AG04449 (cell line): ENCODE measurements around the gene OR7C1.
"Not testable (repeated sequence)": the region's sequence is repeated elsewhere in the genome, so short reads cannot be mapped to it uniquely, and the experiment has no call there.

Source experiments
- CTCF ChIA-PET: fragments of 350-600 bp; formaldehyde crosslinking; extraction: SDS; loops from one replicate; lab custom pipeline; 2021; ENCODE audit warnings: antibody characterized with exemption; lab: Yijun Ruan, JAX
- POLR2A ChIA-PET: fragments of 400-600, 350-600 bp; formaldehyde crosslinking; extraction: SDS; loops from one replicate; lab custom pipeline; 2020; ENCODE audit warnings: antibody characterized with exemption, inconsistent platforms; lab: Yijun Ruan, JAX
- DNase-seq: peaks from one replicate; pipeline ENCODE4 v3.0.0-alpha.2; 2010; ENCODE audit warnings: low read depth, low spot score
- H3K4me3 ChIP-seq: 2 replicates; pipeline ENCODE4 v1.5.1; 2011; ENCODE audit warnings: low read depth, mild to moderate bottlenecking, control low read depth, low read length
- TF ChIP-seq, protein P1 (sequence below): IDR thresholded peaks from one replicate; pipeline ENCODE4 v1.5.1; 2011; ENCODE audit warnings: mild to moderate bottlenecking, moderate library complexity, low read length, control low read depth, inconsistent platforms; ENCODE audit not compliant: insufficient read depth; ENCODE audit errors: missing control alignments

OR7C1 gene

DNA sequence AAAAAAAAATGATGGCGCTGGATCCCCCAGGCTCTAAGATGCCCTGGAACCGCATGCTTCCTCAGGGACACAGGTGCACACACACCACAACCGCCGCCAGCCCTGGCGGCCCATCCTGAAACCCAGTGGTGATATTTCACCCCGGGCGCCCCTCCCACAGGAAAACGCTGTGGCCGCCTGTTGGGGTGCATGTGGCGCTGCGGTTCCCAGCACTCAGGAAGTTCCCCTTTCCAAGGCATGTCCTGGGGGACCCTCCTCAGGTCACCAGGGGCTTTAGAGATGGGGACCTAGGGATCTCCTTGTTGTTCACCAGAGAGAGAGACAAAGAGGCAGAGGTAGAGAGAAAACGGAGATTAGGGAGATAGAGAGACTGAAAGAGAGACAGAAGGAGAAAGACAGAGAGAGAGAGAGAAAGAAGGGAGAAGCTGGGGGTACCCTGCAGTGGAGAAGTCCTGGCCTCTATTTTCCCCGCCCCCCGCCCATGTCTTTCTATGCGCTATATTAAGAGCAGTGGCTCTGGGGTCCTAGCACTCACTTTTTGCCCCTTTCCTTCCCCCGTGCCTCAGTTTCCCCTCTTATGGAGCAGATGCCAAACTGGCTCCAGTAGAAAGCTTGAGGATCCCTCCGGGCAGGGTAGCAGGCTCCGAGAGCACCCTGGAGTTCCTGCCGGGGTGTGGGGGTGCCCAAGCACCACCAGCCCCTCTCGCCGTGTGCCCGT, 59.0 kb downstream of the OR7C1 start:
- POLR2A ChIA-PET = no interaction called here
- CTCF ChIA-PET = no interaction called here
- H3K4me3 ChIP-seq = no peak overlapping the region
- TF ChIP-seq, protein P1, sequence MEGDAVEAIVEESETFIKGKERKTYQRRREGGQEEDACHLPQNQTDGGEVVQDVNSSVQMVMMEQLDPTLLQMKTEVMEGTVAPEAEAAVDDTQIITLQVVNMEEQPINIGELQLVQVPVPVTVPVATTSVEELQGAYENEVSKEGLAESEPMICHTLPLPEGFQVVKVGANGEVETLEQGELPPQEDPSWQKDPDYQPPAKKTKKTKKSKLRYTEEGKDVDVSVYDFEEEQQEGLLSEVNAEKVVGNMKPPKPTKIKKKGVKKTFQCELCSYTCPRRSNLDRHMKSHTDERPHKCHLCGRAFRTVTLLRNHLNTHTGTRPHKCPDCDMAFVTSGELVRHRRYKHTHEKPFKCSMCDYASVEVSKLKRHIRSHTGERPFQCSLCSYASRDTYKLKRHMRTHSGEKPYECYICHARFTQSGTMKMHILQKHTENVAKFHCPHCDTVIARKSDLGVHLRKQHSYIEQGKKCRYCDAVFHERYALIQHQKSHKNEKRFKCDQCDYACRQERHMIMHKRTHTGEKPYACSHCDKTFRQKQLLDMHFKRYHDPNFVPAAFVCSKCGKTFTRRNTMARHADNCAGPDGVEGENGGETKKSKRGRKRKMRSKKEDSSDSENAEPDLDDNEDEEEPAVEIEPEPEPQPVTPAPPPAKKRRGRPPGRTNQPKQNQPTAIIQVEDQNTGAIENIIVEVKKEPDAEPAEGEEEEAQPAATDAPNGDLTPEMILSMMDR = no peak
- no peak for DNase-seq

GRCh38 chr19:14775326-14775725, 59.7 kb downstream of the OR7C1 start:
- DNase-seq, POLR2A ChIA-PET, CTCF ChIA-PET, H3K4me3 ChIP-seq: not testable (repeated sequence)

DNA sequence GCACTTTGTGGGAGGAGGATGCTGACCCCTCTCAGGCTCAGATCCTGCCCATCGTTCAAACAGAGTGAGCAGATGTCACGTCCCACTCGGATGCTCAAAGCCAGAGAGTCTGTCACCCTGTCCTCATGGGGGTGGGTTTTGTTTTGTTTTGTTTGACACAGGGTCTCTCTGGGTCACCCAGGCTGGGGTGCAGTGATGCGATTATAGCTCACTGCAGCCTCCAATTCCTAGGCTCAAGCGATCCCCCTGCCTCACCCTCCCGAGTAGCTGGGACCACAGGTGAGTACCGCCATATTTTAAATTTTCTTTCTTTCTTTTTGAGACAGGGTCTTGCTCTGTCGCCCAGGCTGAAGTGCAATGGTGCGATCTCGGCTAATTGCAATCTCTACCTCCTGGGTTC, 60.6 kb downstream of the OR7C1 start:
- no peak overlapping the region for H3K4me3 ChIP-seq
- ChIA-PET CTCF (no interaction called here), POLR2A (no interaction called here)
- DNase-seq = no peak
- TF ChIP-seq, protein P1 = no peak

DNA sequence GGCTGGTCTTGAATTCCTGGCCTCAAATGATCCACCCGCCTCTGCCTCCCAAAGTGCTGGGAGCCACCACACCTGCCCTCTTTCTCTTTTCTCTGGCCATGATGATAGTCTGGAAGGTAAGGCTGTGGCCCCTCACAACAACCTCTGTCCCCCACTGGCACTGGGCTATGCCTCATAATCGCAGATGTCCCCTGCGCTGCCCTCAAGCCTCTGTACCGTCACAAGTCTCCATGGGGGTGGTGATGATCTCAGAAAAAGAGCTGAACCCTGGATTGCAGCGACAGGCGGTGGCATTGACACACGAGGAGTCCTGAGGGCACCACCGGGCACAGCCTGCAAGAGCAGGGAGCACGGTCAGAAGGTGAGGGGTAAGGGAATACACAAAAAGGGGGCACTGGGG, 61.3 kb downstream of the OR7C1 start:
- POLR2A ChIA-PET, DNase-seq, CTCF ChIA-PET, H3K4me3 ChIP-seq: not testable (repeated sequence)

GRCh38 chr19:14772995-14773394, 62.0 kb downstream of the OR7C1 start:
- no peak for DNase-seq
- ChIA-PET POLR2A (no interaction called here), CTCF (no interaction called here)
- no peak overlapping the region for H3K4me3 ChIP-seq
- TF ChIP-seq, protein P1 = no peak

DNA sequence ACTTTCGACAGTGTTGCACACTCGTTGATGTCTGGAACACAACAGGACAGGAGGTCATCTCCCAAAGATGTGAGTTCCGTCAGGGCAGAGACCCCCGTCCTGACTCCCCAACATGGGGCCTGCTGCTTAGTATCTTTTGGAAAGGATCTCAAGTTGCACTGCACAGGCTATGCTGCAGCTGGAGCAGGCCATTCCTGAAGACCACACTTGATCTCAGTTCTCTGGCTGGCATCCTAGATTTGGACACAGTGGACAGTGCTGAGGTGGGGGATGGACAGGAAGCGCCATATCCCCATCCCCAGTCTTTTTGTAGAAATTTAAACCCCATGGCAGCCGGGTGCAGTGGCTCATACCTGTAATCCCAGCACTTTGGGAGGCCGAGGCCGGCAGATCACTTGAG, 62.5 kb downstream of the OR7C1 start:
- DNase-seq = no peak
- CTCF ChIA-PET = no interaction called here
- TF ChIP-seq, protein P1 = no peak
- no peak overlapping the region for H3K4me3 ChIP-seq
- POLR2A ChIA-PET = no interaction called here

- no peak for DNase-seq
- ChIA-PET POLR2A (no interaction called here), CTCF (interaction anchor here (0.7 kb wide), 1 partner anchor 15 kb away, joined by 3 read pairs; no protein-coding TSS in a partner anchor)
- H3K4me3 ChIP-seq = no peak overlapping the region
- TF ChIP-seq, protein P1 = no peak
Observed at GRCh38 chr19:14770944-14771839, 63.8 kb downstream of the OR7C1 start.
